Neuronal stem cell (in vitro differentiated cells): ENCODE results near the gene BROX.
"Not testable (repeated sequence)": the region's sequence is repeated elsewhere in the genome, so short reads cannot be mapped to it uniquely, and the experiment has no call there.

Experiments
- DNase-seq: peaks from one replicate; pipeline ENCODE4 v3.0.0-alpha.2; 2013; ENCODE audit warnings: low spot score
- H2AFZ ChIP-seq: one replicate; pipeline ENCODE4 v1.6.1; 2013; ENCODE audit warnings: mild to moderate bottlenecking, low read length, inconsistent platforms
- H2AK5ac ChIP-seq: 2 replicates; pipeline ENCODE4 v1.6.1; 2013; ENCODE audit warnings: low read depth, mild to moderate bottlenecking, inconsistent platforms, low read length, moderate library complexity, mixed read lengths
- H2BK120ac ChIP-seq: 2 replicates; pipeline ENCODE4 v1.6.1; 2013; ENCODE audit warnings: low read depth, mild to moderate bottlenecking, inconsistent platforms, low read length, moderate library complexity, mixed read lengths
- H2BK12ac ChIP-seq: one replicate; pipeline ENCODE4 v1.6.1; 2013; ENCODE audit warnings: low read length, inconsistent platforms
- H2BK15ac ChIP-seq: 2 replicates; pipeline ENCODE4 v1.6.1; 2013; ENCODE audit warnings: mild to moderate bottlenecking, low read length, inconsistent platforms, mixed read lengths
- H2BK5ac ChIP-seq: one replicate; pipeline ENCODE4 v1.6.1; 2013; ENCODE audit warnings: inconsistent platforms, mild to moderate bottlenecking, low read length, moderate library complexity
- H3K14ac ChIP-seq: one replicate; pipeline ENCODE4 v1.6.1; 2013; ENCODE audit warnings: low read length, inconsistent platforms
- H3K18ac ChIP-seq: 2 replicates; pipeline ENCODE4 v1.6.1; 2013; ENCODE audit warnings: low read length, inconsistent platforms
- H3K23ac ChIP-seq: 2 replicates; pipeline ENCODE4 v1.6.1; 2013; ENCODE audit warnings: low read depth, mild to moderate bottlenecking, mixed read lengths, low read length, inconsistent platforms; ENCODE audit not compliant: poor library complexity
- H3K27ac ChIP-seq: replicated peaks from 3 replicates; pipeline ENCODE4 v1.5.1; 2013; ENCODE audit warnings: low read length, inconsistent platforms
- H3K27me3 ChIP-seq, 3 experiments: 2 replicates each; pipeline ENCODE4 v1.6.1; 2013; ENCODE audit warnings: low read length in 3 of 3, mild to moderate bottlenecking in 2 of 3, inconsistent platforms in 1 of 3, low read depth in 1 of 3, mixed read lengths in 1 of 3, moderate library complexity in 1 of 3; ENCODE audit not compliant: control insufficient read depth in 3 of 3, insufficient read depth in 3 of 3
- H3K36me3 ChIP-seq, 2 donors: replicated peaks in 1 of 2; 2 replicates each; pipeline ENCODE4 v1.6.1; 2013; ENCODE audit warnings: low read length in 2 of 2; ENCODE audit not compliant: control insufficient read depth in 2 of 2, insufficient read depth in 2 of 2
- H3K4ac ChIP-seq: 2 replicates; pipeline ENCODE4 v1.6.1; 2013; ENCODE audit warnings: inconsistent platforms, mild to moderate bottlenecking, low read length, moderate library complexity
- H3K4me1 ChIP-seq, 2 donors: 1 replicate in 1 of 2; 2 replicates in 1 of 2; pipeline ENCODE4 v1.6.1; 2013; ENCODE audit warnings: low read length in 2 of 2, low read depth in 1 of 2; ENCODE audit not compliant: control insufficient read depth in 2 of 2, insufficient read depth in 1 of 2
- H3K4me2 ChIP-seq: one replicate; pipeline ENCODE4 v1.6.1; 2013; ENCODE audit warnings: mild to moderate bottlenecking, low read length, inconsistent platforms; ENCODE audit not compliant: insufficient read depth, poor library complexity, severe bottlenecking
- H3K4me3 ChIP-seq, 2 donors: 2 replicates each; pipeline ENCODE4 v1.5.1; 2013; ENCODE audit warnings: low read length in 2 of 2, mild to moderate bottlenecking in 2 of 2, inconsistent platforms in 1 of 2, moderate library complexity in 1 of 2
- H3K79me1 ChIP-seq: one replicate; pipeline ENCODE4 v1.6.1; 2013; ENCODE audit warnings: low read depth, mild to moderate bottlenecking, inconsistent platforms, low read length, moderate library complexity
- H3K9ac ChIP-seq: one replicate; pipeline ENCODE4 v1.6.1; 2013; ENCODE audit warnings: mild to moderate bottlenecking, low read depth, low read length, inconsistent platforms; ENCODE audit not compliant: poor library complexity
- H3K9me3 ChIP-seq, 2 donors: replicated peaks in 1 of 2; 2 replicates each; pipeline versions ENCODE3 to v1.6.1; 2013; ENCODE audit warnings: low read length in 2 of 2, mild to moderate bottlenecking in 2 of 2, inconsistent platforms in 1 of 2, low read depth in 1 of 2, mixed read lengths in 1 of 2, moderate library complexity in 1 of 2; ENCODE audit not compliant: control insufficient read depth in 2 of 2, insufficient read depth in 1 of 2
- H4K8ac ChIP-seq: one replicate; pipeline ENCODE4 v1.6.1; 2013; ENCODE audit warnings: low read depth, mild to moderate bottlenecking, inconsistent platforms, low read length, moderate library complexity
- H4K91ac ChIP-seq: one replicate; pipeline ENCODE4 v1.6.1; 2013; ENCODE audit warnings: low read length, low read depth, mild to moderate bottlenecking, inconsistent platforms; ENCODE audit not compliant: poor library complexity
- WGBS, 2 donors: extraction: QIAGEN DNeasy Blood & Tissue Kit; methylation state at CpG; one replicate each; pipeline ENCODE4 v1.1.7; 2013; ENCODE audit warnings: missing lambda C conversion rate in 2 of 2, mixed read lengths in 1 of 2; ENCODE audit not compliant: insufficient read length in 2 of 2, insufficient replicate concordance in 1 of 2; ENCODE audit errors: extremely low coverage in 2 of 2; 5-methylcytosine and 5-hydroxymethylcytosine counted together

The BROX gene

GRCh38 chr1:222668184-222668583 lies 44.2 kb upstream of the BROX start:
- H3K9ac ChIP-seq, H3K18ac ChIP-seq, H2BK12ac ChIP-seq, H4K91ac ChIP-seq, H3K14ac ChIP-seq, H3K4ac ChIP-seq, DNase-seq, H3K4me3 ChIP-seq, H2AFZ ChIP-seq, H3K23ac ChIP-seq, H3K27me3 ChIP-seq, H4K8ac ChIP-seq, H2BK120ac ChIP-seq, H3K9me3 ChIP-seq, H2BK15ac ChIP-seq, H3K79me1 ChIP-seq, H3K4me2 ChIP-seq, H3K4me1 ChIP-seq, H2AK5ac ChIP-seq, H2BK5ac ChIP-seq, H3K27ac ChIP-seq: not testable (repeated sequence)
- WGBS, 2 donors: no CpG with 5 or more reads among the region's 4 CpGs
- H3K36me3 ChIP-seq: peaks cover 26 to 82% of the 10 kb centered on the region in 2 donors

- not testable (repeated sequence) for H3K27ac ChIP-seq, H3K4me3 ChIP-seq, H3K23ac ChIP-seq, H2AK5ac ChIP-seq, H2BK120ac ChIP-seq, H3K14ac ChIP-seq, H3K9me3 ChIP-seq, H3K18ac ChIP-seq, H3K79me1 ChIP-seq, H3K9ac ChIP-seq, H4K8ac ChIP-seq, H3K27me3 ChIP-seq, H3K4me2 ChIP-seq, H2AFZ ChIP-seq, H3K4ac ChIP-seq, H3K4me1 ChIP-seq, H2BK5ac ChIP-seq, H2BK15ac ChIP-seq, H2BK12ac ChIP-seq, H4K91ac ChIP-seq, DNase-seq
- no CpG with 5 or more reads among the region's 2 CpGs for WGBS, 2 donors
- peaks cover 22 to 75% of the 10 kb centered on the region in 2 donors for H3K36me3 ChIP-seq
Measured at GRCh38 chr1:222669107-222669506, 43.3 kb upstream of the BROX start.

- no peak overlapping the region for H2BK120ac ChIP-seq
Measured at GRCh38 chr1:222670110-222670509, 42.3 kb upstream of the BROX start.

GRCh38 chr1:222680080-222680479 lies 32.3 kb upstream of the BROX start:
- no peaks in the 10 kb centered on the region for H3K9me3 ChIP-seq
- no peak overlapping the region for H2AFZ ChIP-seq
- H3K27ac ChIP-seq: no peak overlapping the region
- no peak overlapping the region for H2BK5ac ChIP-seq
- H3K27me3 ChIP-seq: no peaks in the 10 kb centered on the region
- no peak overlapping the region for H3K9ac ChIP-seq
- no peak for DNase-seq
- H4K91ac ChIP-seq: no peak overlapping the region
- no peak overlapping the region for H3K23ac ChIP-seq
- H3K79me1 ChIP-seq: no peaks in the 10 kb centered on the region
- H3K4me3 ChIP-seq: no peak overlapping the region
- H2BK120ac ChIP-seq: no peak overlapping the region
- no peak overlapping the region for H3K4ac ChIP-seq
- H3K4me1 ChIP-seq: no peaks in the 10 kb centered on the region
- H3K14ac ChIP-seq: no peak overlapping the region
- H2BK12ac ChIP-seq: no peak overlapping the region
- H2AK5ac ChIP-seq: no peak overlapping the region
- H2BK15ac ChIP-seq: no peak overlapping the region
- no peak overlapping the region for H3K4me2 ChIP-seq
- H3K18ac ChIP-seq: no peak overlapping the region
- no CpG with 5 or more reads among the region's 1 CpG for WGBS, 2 donors
- H4K8ac ChIP-seq: no peak overlapping the region
- peaks cover 6 to 63% of the 10 kb centered on the region in 2 donors for H3K36me3 ChIP-seq

More at GRCh38 chr1:222670110-222670509, 42.3 kb upstream of the BROX start:
- DNase-seq: no peak
- Histone ChIP-seq H3K9me3 (no peaks in the 10 kb centered on the region), H2BK5ac (no peak overlapping the region), H3K4me3 (no peak overlapping the region), H3K4me1 (no peaks in the 10 kb centered on the region), H3K79me1 (no peaks in the 10 kb centered on the region), H4K8ac (no peak overlapping the region), H3K18ac (no peak overlapping the region), H4K91ac (no peak overlapping the region), H2AFZ (no peak overlapping the region), H3K9ac (no peak overlapping the region), H3K36me3 (peaks cover 17 to 75% of the 10 kb centered on the region in 2 donors), H3K27me3 (no peaks in the 10 kb centered on the region), H3K4ac (no peak overlapping the region), H3K14ac (no peak overlapping the region), H2AK5ac (no peak overlapping the region), H3K27ac (no peak overlapping the region), H2BK12ac (no peak overlapping the region), H2BK15ac (no peak overlapping the region), H3K23ac (no peak overlapping the region), H3K4me2 (no peak overlapping the region)
- WGBS, 2 donors: no CpG with 5 or more reads among the region's 1 CpG
